GM12878 (cell line): ENCODE data around the gene QPRT. TPM values are rescaled to one million over a fixed set of nuclear protein-coding genes. Genes with fewer than 3 reads are reported as not detected.

Source experiments
- ATF2 ChIP-seq: IDR thresholded peaks from 2 replicates; pipeline ENCODE4 v1.6.1; 2012; ENCODE audit warnings: low read length, inconsistent platforms
- CBFB ChIP-seq: IDR thresholded peaks from 2 replicates; pipeline ENCODE4 v1.6.1; 2016; ENCODE audit warnings: antibody characterized with exemption, low read depth
- CBX5 ChIP-seq: sonication (generic); IDR thresholded peaks from 2 replicates; pipeline ENCODE4 v1.6.1; 2016; ENCODE audit warnings: low read depth, moderate library complexity, mild to moderate bottlenecking, inconsistent platforms
- CREB1 ChIP-seq: IDR thresholded peaks from 2 replicates; pipeline ENCODE4 v1.6.1; 2012; ENCODE audit warnings: low read depth, mild to moderate bottlenecking, inconsistent platforms
- CREM ChIP-seq: IDR thresholded peaks from 2 replicates; pipeline ENCODE4 v1.6.1; 2014; ENCODE audit warnings: antibody characterized with exemption, low read depth
- DPF2 ChIP-seq: fragments of 450-650 bp; IDR thresholded peaks from 2 replicates; pipeline ENCODE4 v1.6.1; 2017; ENCODE audit warnings: mild to moderate bottlenecking
- ETV6 ChIP-seq, 2 experiments: fragments of 450-650 bp in 1 of 2; IDR thresholded peaks in 1 of 2; conservative IDR thresholded peaks in 1 of 2; 2 replicates each; pipeline ENCODE4 v1.6.1; 2014; ENCODE audit warnings: antibody characterized with exemption in 1 of 2, borderline replicate concordance in 1 of 2, low read depth in 1 of 2, mild to moderate bottlenecking in 1 of 2, moderate library complexity in 1 of 2
- FOXM1 ChIP-seq: IDR thresholded peaks from 2 replicates; pipeline ENCODE4 v1.6.1; 2012; ENCODE audit warnings: low read depth, mild to moderate bottlenecking, inconsistent platforms, low read length, moderate library complexity
- GABPA ChIP-seq: IDR thresholded peaks from 2 replicates; pipeline ENCODE4 v1.6.1; 2014; ENCODE audit warnings: antibody characterized with exemption, low read depth, mild to moderate bottlenecking, inconsistent platforms
- HDGF ChIP-seq: fragments of 450-650 bp; IDR thresholded peaks from 2 replicates; pipeline ENCODE4 v1.6.1; 2016; ENCODE audit warnings: antibody characterized with exemption
- IKZF2 ChIP-seq, 2 experiments: fragments of 450-650 bp; IDR thresholded peaks; 2 replicates each; pipeline ENCODE4 v1.6.1; 2017; ENCODE audit warnings: mild to moderate bottlenecking in 2 of 2, moderate library complexity in 2 of 2
- MEF2A ChIP-seq: IDR thresholded peaks from 2 replicates; pipeline ENCODE4 v1.6.1; 2011; ENCODE audit warnings: low read depth, mild to moderate bottlenecking, low read length, moderate library complexity; ENCODE audit not compliant: insufficient read depth
- MEF2B ChIP-seq: fragments of 450-650 bp; IDR thresholded peaks from 2 replicates; pipeline ENCODE4 v1.6.1; 2018; ENCODE audit warnings: mild to moderate bottlenecking, moderate library complexity; ENCODE audit not compliant: partially characterized antibody, poor library complexity, severe bottlenecking
- MTA2 ChIP-seq: fragments of 450-650 bp; IDR thresholded peaks from 2 replicates; pipeline ENCODE4 v1.6.1; 2016; ENCODE audit warnings: low read depth, mild to moderate bottlenecking, moderate library complexity
- NBN ChIP-seq: fragments of 450-650 bp; IDR thresholded peaks from 2 replicates; pipeline ENCODE4 v1.6.1; 2016
- NFIC ChIP-seq: IDR thresholded peaks from 2 replicates; pipeline ENCODE4 v1.6.1; 2012; ENCODE audit warnings: low read depth, mild to moderate bottlenecking, inconsistent platforms, low read length, moderate library complexity
- RAD51 ChIP-seq: fragments of 450-650 bp; IDR thresholded peaks from 2 replicates; pipeline ENCODE4 v1.6.1; 2016; ENCODE audit warnings: moderate library complexity, mild to moderate bottlenecking, inconsistent platforms
- RELB ChIP-seq: fragments of 450-650 bp; IDR thresholded peaks from 2 replicates; pipeline ENCODE4 v1.6.1; 2017; ENCODE audit warnings: low read depth, mild to moderate bottlenecking, moderate library complexity
- SKIL ChIP-seq: fragments of 450-650 bp; IDR thresholded peaks from 2 replicates; pipeline ENCODE4 v1.6.1; 2017; ENCODE audit warnings: mild to moderate bottlenecking, low read depth, inconsistent platforms; ENCODE audit not compliant: poor library complexity, severe bottlenecking
- SP1 ChIP-seq: IDR thresholded peaks from one replicate; pipeline ENCODE4 v1.6.1; 2011; ENCODE audit warnings: low read depth, low read length
- SPI1 ChIP-seq: IDR thresholded peaks from 2 replicates; pipeline ENCODE4 v1.6.1; 2011; ENCODE audit warnings: low read depth, mild to moderate bottlenecking, low read length, moderate library complexity, borderline replicate concordance; ENCODE audit not compliant: insufficient read depth
- TCF3 ChIP-seq: IDR thresholded peaks from 2 replicates; pipeline ENCODE4 v1.6.1; 2012; ENCODE audit warnings: low read depth, mild to moderate bottlenecking, low read length, borderline replicate concordance; ENCODE audit not compliant: insufficient read depth
- ZNF217 ChIP-seq: fragments of 450-650 bp; IDR thresholded peaks from 2 replicates; pipeline ENCODE4 v1.6.1; 2017; ENCODE audit warnings: antibody characterized with exemption, mild to moderate bottlenecking
- polyA plus RNA-seq, 11 experiments: library from polyadenylated mRNA; depleted of rRNA in 4 of 11; unstranded in 6 of 11; stranded (reverse) in 5 of 11; fragments of >200 nt; fragmentation: Nextera tagmentation in 4 of 11; fragmentation: Illumina TruSeq in 1 of 11; extraction: Ambion mirVana in 4 of 11; extraction: Trizol in 1 of 11; gene quantifications; 1 replicate in 1 of 11; 2 replicates in 10 of 11; pipeline versions ENCODE4 v1.2.1 to v1.2.3, GENCODE V29; 2011 to 2016; ENCODE audit warnings: inconsistent platforms in 2 of 11, missing spikeins in 2 of 11, low read depth in 1 of 11
- total RNA-seq, 4 experiments: library from RNA; depleted of rRNA in 3 of 4; stranded (reverse); fragments of >200 nt in 3 of 4; fragmentation: Illumina TruSeq in 1 of 4; extraction: Trizol in 1 of 4; gene quantifications; 2 replicates each; pipeline versions ENCODE4 v1.2.1 to v1.2.3, GENCODE V29; 2013 to 2021

The QPRT gene
- total and polyA plus RNA-seq, 10 of the 15 experiments (the other 5 are each of a cell fraction or from before 2014, with no cell fraction given): 2.7 to 43.0 (median 31.3) TPM

- 0 out of 2 replicates have a peak, but pooled peaks have one; percentile 39 for TF ChIP-seq RAD51
- 0 out of 2 replicates have a peak, but pooled peaks have one; percentile 33 for TF ChIP-seq TCF3
- TF ChIP-seq ATF2: peak; percentile 76
- peak; percentile 82 for TF ChIP-seq RELB
- TF ChIP-seq NFIC: peak; percentile 50
- TF ChIP-seq CBX5: 0 out of 2 replicates have a peak, but pooled peaks have one; percentile 36
- peak; percentile 81; the same call in 1 of the 2 replicates for TF ChIP-seq MTA2
- TF ChIP-seq HDGF: 0 out of 2 replicates have a peak, but pooled peaks have one; percentile 59
- peak; percentile 60; the same call in 1 of the 2 replicates for TF ChIP-seq MEF2A
- peak; percentile 89 for TF ChIP-seq CREB1
- peak; percentile 70; the same call in 1 of the 2 replicates for TF ChIP-seq FOXM1
- TF ChIP-seq SPI1: peak; percentile 27; the same call in 1 of the 2 replicates
- TF ChIP-seq SKIL: peak; percentile 84
- TF ChIP-seq DPF2: peak; percentile 16; the same call in 1 of the 2 replicates
- peak; percentile 91 for TF ChIP-seq CREM
- peak; percentile 59; the same call in 1 of the 2 replicates for TF ChIP-seq GABPA
- peak; percentile 79 for TF ChIP-seq CBFB
- peak; percentile 13 for TF ChIP-seq SP1
- peak; percentile 54 to 57; a peak in 3 of 4 replicates for TF ChIP-seq IKZF2 (IDR thresholded peaks at IDR 0.05)
- peak; percentile 55 for TF ChIP-seq MEF2B
- peak in 1 of 2 experiments; percentile 23; a peak in 1 of 4 replicates for TF ChIP-seq ETV6 (conservative IDR thresholded peaks at IDR 0.05 in 1 of 2, IDR thresholded peaks at IDR 0.05 in 1 of 2; ENCODE audit: borderline replicate concordance in 1 of 2, low read depth in 1 of 2)
- TF ChIP-seq ZNF217: peak; percentile 86
- peak; percentile 48 for TF ChIP-seq NBN
Observed at GRCh38 chr16:29731768-29732601, 53.0 kb downstream of the QPRT start (continued).
